ENCODE measurements around the gene RPUSD1.
"Not testable (repeated sequence)": the region's sequence is repeated elsewhere in the genome, so short reads cannot be mapped to it uniquely, and the experiment has no call there.

The RPUSD1 gene

GRCh38 chr16:824194-824593 is 36.0 kb upstream of the RPUSD1 start:
- no peak overlapping the region for H3K27ac ChIP-seq
- H3K4me3 ChIP-seq, result no peak overlapping the region
- no peak for TF ChIP-seq CTCF (IDR thresholded peaks at IDR 0.05)
- no peak for DNase-seq (ENCODE audit: low spot score)

DNA sequence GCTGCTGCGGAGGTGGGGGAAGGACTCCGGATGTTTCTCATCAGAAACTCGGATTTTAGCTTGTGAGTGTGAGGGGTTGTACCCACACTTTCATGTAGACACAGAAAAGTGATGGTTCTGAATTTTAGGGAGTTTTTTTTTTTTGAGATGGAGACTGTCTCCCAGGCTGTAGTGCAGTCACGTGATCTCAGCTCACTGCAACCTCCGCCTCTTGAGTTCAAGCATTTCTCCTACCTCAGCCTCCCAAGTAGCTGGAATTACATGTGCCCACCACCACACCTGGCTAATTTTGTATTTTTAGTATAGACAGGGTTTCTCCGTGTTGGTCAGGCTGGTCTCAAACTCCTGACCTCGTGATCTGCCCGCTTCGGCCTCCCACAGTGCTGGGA is 34.7 kb upstream of the RPUSD1 start:
- Histone ChIP-seq H3K4me3 (no peak overlapping the region), H3K27ac (no peak overlapping the region)
- no peak for TF ChIP-seq CTCF (IDR thresholded peaks at IDR 0.05)
- DNase-seq (ENCODE audit: low spot score), result no peak

GRCh38 chr16:822174-822908 is 34.2 kb upstream of the RPUSD1 start:
- no peak overlapping the region for H3K27ac ChIP-seq
- TF ChIP-seq CTCF (IDR thresholded peaks at IDR 0.05), result no peak
- H3K4me3 ChIP-seq, result no peak overlapping the region

DNA sequence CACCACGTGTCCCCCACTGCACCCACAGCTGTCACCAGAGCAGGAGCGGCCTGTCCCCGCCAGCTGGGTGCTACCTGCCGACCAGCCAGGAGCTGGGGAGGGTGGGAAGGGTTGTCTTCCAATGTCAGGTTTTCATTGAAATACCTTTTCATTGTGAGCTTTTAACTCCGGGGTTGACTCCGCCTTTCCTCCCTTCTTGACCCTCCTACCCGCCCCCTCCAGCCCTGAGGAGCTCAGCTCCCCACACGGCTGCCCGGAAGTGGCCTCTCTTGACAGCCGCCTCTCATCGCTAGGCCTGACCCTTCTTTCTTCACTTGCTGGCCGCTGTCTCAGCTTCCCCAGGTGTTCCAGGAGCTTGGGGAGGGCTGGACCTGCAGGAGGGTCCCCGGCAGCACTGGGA is 33.6 kb upstream of the RPUSD1 start:
- H3K4me3 ChIP-seq, result no peak overlapping the region
- DNase-seq (ENCODE audit: low spot score), result no peak
- no peak for TF ChIP-seq CTCF (IDR thresholded peaks at IDR 0.05)
- no peak overlapping the region for H3K27ac ChIP-seq

More at GRCh38 chr16:822174-822908, 34.2 kb upstream of the RPUSD1 start:
- DNase-seq (ENCODE audit: low spot score), result no peak

DNA sequence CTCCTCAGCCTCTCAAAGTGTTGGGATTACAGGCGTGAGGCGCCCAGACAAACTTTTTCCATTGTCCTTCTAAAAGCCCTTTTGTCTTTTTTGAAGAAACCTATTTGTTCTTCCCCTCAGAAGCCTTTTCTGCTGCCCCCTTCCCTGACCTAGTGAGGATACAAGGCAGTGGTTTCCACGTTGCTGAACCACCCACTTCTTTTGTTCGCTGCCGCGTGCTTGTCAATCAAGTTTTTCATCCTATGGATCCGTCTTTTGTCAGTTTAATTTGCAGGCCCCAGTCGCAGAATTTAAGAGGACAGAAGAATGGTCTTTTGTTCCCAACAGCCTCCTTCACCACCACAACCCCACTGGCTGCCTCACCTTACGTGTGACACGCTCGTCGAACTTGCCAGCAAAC is 32.6 kb upstream of the RPUSD1 start:
- TF ChIP-seq CTCF (IDR thresholded peaks at IDR 0.05), result no peak
- H3K4me3 ChIP-seq, result no peak overlapping the region
- no peak overlapping the region for H3K27ac ChIP-seq
- no peak for DNase-seq (ENCODE audit: low spot score)

DNA sequence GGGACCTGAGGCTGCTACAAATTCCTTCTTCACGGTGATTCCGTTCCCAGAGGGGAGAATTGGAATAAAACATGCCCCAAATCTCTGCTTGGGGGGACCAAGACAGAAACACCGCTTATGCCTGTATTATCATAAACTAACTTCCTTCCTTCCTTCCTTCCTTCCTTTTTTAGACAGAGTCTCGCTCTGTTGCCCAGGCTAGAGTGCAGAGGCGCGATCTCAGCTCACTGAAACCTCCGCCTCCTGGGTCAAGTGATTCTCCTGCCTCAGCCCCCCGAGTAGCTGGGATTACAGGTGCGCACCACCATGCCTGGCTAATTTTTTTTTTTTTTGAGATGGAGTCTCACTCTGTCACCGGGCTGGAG is 31.8 kb upstream of the RPUSD1 start:
- not testable (repeated sequence) for H3K27ac ChIP-seq; DNase-seq (ENCODE audit: low spot score)

GRCh38 chr16:819336-820043 is 31.3 kb upstream of the RPUSD1 start:
- no peak for DNase-seq (ENCODE audit: low spot score)
- TF ChIP-seq CTCF (IDR thresholded peaks at IDR 0.05), result no peak
- Histone ChIP-seq H3K4me3 (no peak overlapping the region), H3K27ac (no peak overlapping the region)

More for the DNA sequence above, 31.8 kb upstream of the RPUSD1 start:
- H3K4me3 ChIP-seq, result not testable (repeated sequence)
